ENCODE measurements around the gene PSEN1.

DNA sequence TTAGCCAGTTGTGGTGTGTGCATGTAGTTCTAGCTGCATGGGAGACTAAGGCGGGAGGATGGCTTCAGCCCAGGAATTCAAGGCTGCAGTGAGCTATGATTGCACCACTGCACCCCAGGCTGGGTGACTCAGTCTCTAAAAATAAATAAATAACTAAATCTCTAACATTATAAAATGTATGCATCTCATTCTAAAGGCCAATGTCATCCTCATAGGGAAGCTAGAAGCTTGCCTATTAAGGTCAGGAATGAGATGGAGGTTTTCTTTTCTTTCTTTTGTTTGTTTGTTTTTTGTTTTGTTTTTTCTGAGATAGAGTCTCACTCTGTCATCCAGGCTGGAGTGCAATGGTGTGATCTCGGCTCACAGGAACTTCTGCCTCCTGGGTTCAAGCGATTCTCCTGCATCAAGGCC lies 52.2 kb downstream of the PSEN1 start:
- TF ChIP-seq CTCF (conservative IDR thresholded peaks at IDR 0.05; ENCODE audit: low read depth, low read length) (no peak), EZH2 (IDR thresholded peaks at IDR 0.05; ENCODE audit: borderline replicate concordance, low read depth, low read length, poor library complexity, severe bottlenecking) (no peak)
